Kidney (tissue), 14 donors: Measurements from ENCODE around the gene MGAT4B. TPM values are rescaled to one million over a fixed set of nuclear protein-coding genes. Genes with fewer than 3 reads are reported as not detected.

Experiments used
- DNase-seq, 5 donors: peaks; one replicate each; pipeline ENCODE4 v3.0.0-alpha.2; 2013 to 2020
- FAIRE-seq: peaks from 2 replicates; lab custom pipeline; 2012; peaks lifted over from hg19 to GRCh38; lab: Jason Lieb, UNC
- H3K27ac ChIP-seq, 2 donors: one replicate each; pipeline ENCODE4 v1.7.0; 2013; ENCODE audit warnings: low read depth in 2 of 2, low read length in 2 of 2, inconsistent platforms in 1 of 2
- H3K27me3 ChIP-seq: one replicate; pipeline ENCODE4 v1.7.1; 2013; ENCODE audit warnings: low read length, inconsistent platforms; ENCODE audit not compliant: control insufficient read depth, insufficient read depth
- H3K36me3 ChIP-seq, 3 donors: one replicate each; pipeline versions ENCODE4 v1.7.0 to v1.7.1; 2013; ENCODE audit warnings: low read length in 3 of 3, control low read depth in 1 of 3, inconsistent platforms in 1 of 3; ENCODE audit not compliant: insufficient read depth in 3 of 3, control insufficient read depth in 2 of 3
- H3K4me1 ChIP-seq, 3 donors: one replicate each; pipeline versions ENCODE4 v1.7.0 to v1.7.1; 2013; ENCODE audit warnings: low read length in 3 of 3, inconsistent platforms in 1 of 3, low read depth in 1 of 3; ENCODE audit not compliant: control insufficient read depth in 2 of 3, insufficient read depth in 2 of 3
- H3K4me3 ChIP-seq, 3 donors: one replicate each; pipeline versions ENCODE4 v1.7.0 to v1.8.1; 2013; ENCODE audit warnings: low read length in 3 of 3, control low read depth in 1 of 3, inconsistent platforms in 1 of 3
- H3K9ac ChIP-seq, 3 donors: one replicate each; pipeline versions ENCODE4 v1.7.0 to v1.7.1; 2013; ENCODE audit warnings: low read length in 3 of 3, control low read depth in 1 of 3, inconsistent platforms in 1 of 3
- H3K9me3 ChIP-seq, 3 donors: one replicate each; pipeline versions ENCODE4 v1.7.0 to v1.7.1; 2013; ENCODE audit warnings: low read length in 3 of 3, control low read depth in 1 of 3, inconsistent platforms in 1 of 3; ENCODE audit not compliant: control insufficient read depth in 2 of 3, insufficient read depth in 1 of 3
- CTCF ChIP-seq: IDR thresholded peaks from 3 replicates; pipeline ENCODE4 v1.5.1; 2012; ENCODE audit warnings: mild to moderate bottlenecking, moderate library complexity, borderline replicate concordance; ENCODE audit not compliant: insufficient read depth; ENCODE audit errors: extremely low read depth
- intact Hi-C: fragments of 100-400 bp; cut with DNase I; formaldehyde crosslinking; loops from one replicate; pipeline ENCODE4 v1.11.1; 2022
- polyA plus RNA-seq: library from polyadenylated mRNA; stranded (reverse); fragments of 350-450 nt; fragmentation: Illumina TruSeq; extraction: RNeasy Lipid Tissue Mini Kit (QIAGEN cat#74804); gene quantifications from one replicate; pipeline ENCODE4 v1.2.3, GENCODE V29; 2014; ENCODE audit warnings: low read depth, low replicate concordance; ENCODE audit not compliant: insufficient read depth
- total RNA-seq: library from RNA; stranded (reverse); fragmentation: NEBNext Ultra II Directional; extraction: Animal tissue kit (Norgen Biotek cat#: 25700); gene quantifications from one replicate; pipeline ENCODE4 v1.2.1, GENCODE V29; 2021
- donor health status: control.
- donor health status: control.
- donor health status: control.
- donor health status: control.
- donor health status: control.
- donor health status: DM: yes; HTN: yes; CAD: no.
- donor health status: Normal renal cell carcinoma (clear cell type).

MGAT4B gene
- total and polyA plus RNA-seq, 2 donors from 2014 or later = 79.4 to 174 TPM

GRCh38 chr5:179841621-179842020 lies 35.0 kb upstream of the MGAT4B start:
- Histone ChIP-seq H3K4me1 (peaks cover 0 to under 1% (median 0%) of the 10 kb centered on the region in 3 donors), H3K4me3 (no peak overlapping the region), H3K9ac (no peak overlapping the region), H3K36me3 (peaks cover 0 to 38% (median 16%) of the 10 kb centered on the region in 3 donors), H3K27me3 (no peaks in the 10 kb centered on the region), H3K9me3 (no peaks in the 10 kb centered on the region), H3K27ac (no peak overlapping the region)
- no peak for TF ChIP-seq CTCF
- intact Hi-C loops = no loop called here
- FAIRE-seq = no peak
- peak in 1 of 5 donors; percentile 57 for DNase-seq

DNA sequence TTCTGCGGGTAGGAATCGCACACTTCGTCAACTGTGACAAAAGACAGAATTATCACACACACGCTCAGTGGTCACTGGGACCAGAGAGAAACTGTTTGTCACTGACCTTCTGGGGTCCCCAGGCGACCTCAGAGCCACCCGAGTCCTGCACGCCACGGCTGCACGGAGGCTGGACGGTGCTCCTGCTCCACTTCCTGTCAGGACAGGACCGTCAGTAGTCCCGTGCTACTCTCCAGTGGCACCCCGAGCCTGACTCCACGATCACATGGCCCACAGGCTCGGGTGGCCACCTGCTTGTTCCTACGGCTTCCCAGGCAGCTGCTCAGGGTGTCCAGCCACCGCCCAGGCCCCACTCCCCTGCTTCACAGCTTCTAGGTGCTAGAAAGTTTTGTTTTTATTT lies 34.1 kb upstream of the MGAT4B start:
- no peak for TF ChIP-seq CTCF
- FAIRE-seq (no peak), DNase-seq (peak in 1 of 5 donors; percentile 66)
- Histone ChIP-seq H3K4me3 (no peak overlapping the region), H3K27ac (no peak overlapping the region), H3K4me1 (peaks cover 0 to 9% (median 0%) of the 10 kb centered on the region in 3 donors), H3K9me3 (no peaks in the 10 kb centered on the region), H3K9ac (no peak overlapping the region), H3K36me3 (peaks cover 0 to 46% (median 22%) of the 10 kb centered on the region in 3 donors), H3K27me3 (no peaks in the 10 kb centered on the region)
- intact Hi-C loops = no loop called here

GRCh38 chr5:179840321-179840720 lies 33.7 kb upstream of the MGAT4B start:
- FAIRE-seq = no peak

More at GRCh38 chr5:179840321-179840720, 33.7 kb upstream of the MGAT4B start:
- TF ChIP-seq CTCF = no peak
- H3K4me3 ChIP-seq = no peak overlapping the region
- no peaks in the 10 kb centered on the region for H3K9me3 ChIP-seq
- no peak overlapping the region for H3K27ac ChIP-seq
- H3K4me1 ChIP-seq = peaks cover 0 to 9% (median 0%) of the 10 kb centered on the region in 3 donors
- H3K9ac ChIP-seq = no peak overlapping the region
- H3K36me3 ChIP-seq = peaks cover 0 to 46% (median 22%) of the 10 kb centered on the region in 3 donors
- intact Hi-C loops = no loop called here
- H3K27me3 ChIP-seq = no peaks in the 10 kb centered on the region
- DNase-seq = peak in 1 of 5 donors; percentile 29
